H1 (cell line): ENCODE measurements around the gene IRF7. TPM values are rescaled to one million over a fixed set of nuclear protein-coding genes. Genes with fewer than 3 reads are reported as not detected.

ENCODE experiments used
- BCL11A ChIP-seq, 2 experiments: IDR thresholded peaks; one replicate each; pipeline ENCODE4 v1.6.1; 2011; ENCODE audit warnings: low read depth in 2 of 2, low read length in 2 of 2, mild to moderate bottlenecking in 2 of 2
- CBX5 ChIP-seq: fragments of 300-800, 300-1000 bp; sonication (generic); IDR thresholded peaks from 2 replicates; pipeline ENCODE4 v1.7.1; 2016; ENCODE audit warnings: antibody characterized with exemption, low read length, low read depth
- CHD7 ChIP-seq: fragments of 300-600 bp; sonication (generic); IDR thresholded peaks from 2 replicates; pipeline ENCODE4 v1.7.1; 2012; ENCODE audit warnings: low read length, moderate library complexity, mild to moderate bottlenecking, inconsistent platforms; ENCODE audit not compliant: insufficient replicate concordance
- PHF8 ChIP-seq: fragments of 200-600 bp; sonication (generic); conservative IDR thresholded peaks from 2 replicates; pipeline ENCODE4 v1.7.1; 2012; ENCODE audit warnings: low read depth, mild to moderate bottlenecking, inconsistent platforms, low read length, moderate library complexity
- POLR2AphosphoS5 ChIP-seq: IDR thresholded peaks from 2 replicates; pipeline ENCODE4 v1.6.1; 2011; ENCODE audit warnings: low read depth, low read length
- RNF2 ChIP-seq: fragments of 200-900, 300-1000 bp; sonication (generic); IDR thresholded peaks from 2 replicates; pipeline ENCODE4 v1.7.1; 2016; ENCODE audit warnings: borderline replicate concordance, low read depth, mild to moderate bottlenecking, antibody characterized with exemption, low read length; ENCODE audit not compliant: poor library complexity, severe bottlenecking; ENCODE audit errors: missing control alignments
- SIRT6 ChIP-seq: IDR thresholded peaks from one replicate; pipeline ENCODE4 v1.7.1; 2012; ENCODE audit warnings: low read length, inconsistent platforms
- SIX5 ChIP-seq: IDR thresholded peaks from 2 replicates; pipeline ENCODE4 v1.6.1; 2011; ENCODE audit warnings: mild to moderate bottlenecking, low read depth, low read length
- TCF12 ChIP-seq: IDR thresholded peaks from 2 replicates; pipeline ENCODE4 v1.6.1; 2011; ENCODE audit warnings: low read depth, mild to moderate bottlenecking, low read length
- ZNF274 ChIP-seq: IDR thresholded peaks from 2 replicates; pipeline ENCODE4 v1.7.0; 2012; ENCODE audit warnings: low read length, borderline replicate concordance; ENCODE audit errors: extremely low read depth
- polyA plus RNA-seq, 7 experiments: library from polyadenylated mRNA; depleted of rRNA in 3 of 7; stranded (reverse) in 5 of 7; unstranded in 2 of 7; fragments of >200 nt in 5 of 7; fragments of 200-250 nt in 2 of 7; gene quantifications; 1 replicate in 5 of 7; 2 replicates in 1 of 7; 4 replicates in 1 of 7; pipeline versions ENCODE4 v1.2.1 to v1.2.3, GENCODE V29; 2011 to 2013; ENCODE audit warnings: missing spikeins in 2 of 7, mixed read lengths in 2 of 7
- total RNA-seq: library from RNA; stranded (reverse); fragmentation: NEBNext Ultra II Directional; extraction: Animal tissue kit (Norgen Biotek cat#: 25700); gene quantifications from 2 replicates; pipeline ENCODE4 v1.2.1, GENCODE V29; 2021

The IRF7 gene
- total and polyA plus RNA-seq, 2 of the 8 experiments (the other 6 are each of a cell fraction or from before 2014, with no cell fraction given): 9.1 to 9.6 TPM

GRCh38 chr11:615504-616319 is at the start of gene IRF7 (continued):
- TF ChIP-seq SIX5 (no peak), ZNF274 (no peak), TCF12 (no peak), RNF2 (no peak), PHF8 (peak; percentile 72), CBX5 (no peak), BCL11A (IDR thresholded peaks at IDR 0.05; ENCODE audit: low read depth in 2 of 2, low read length in 2 of 2) (no peak), SIRT6 (no peak), POLR2AphosphoS5 (peak; percentile 68; the same call in 1 of the 2 replicates), CHD7 (no peak)
